Erythroblast (primary cell): Measurements from ENCODE around the gene PHACTR4.

Experiments used
- GATA1 ChIP-seq: IDR thresholded peaks from 2 replicates; pipeline ENCODE4 v1.6.1; 2011; ENCODE audit warnings: low read depth, mild to moderate bottlenecking, control low read depth, low read length, moderate library complexity
- POLR2A ChIP-seq: IDR thresholded peaks from 2 replicates; pipeline ENCODE4 v1.6.1; 2011; ENCODE audit warnings: mild to moderate bottlenecking, low read length

DNA sequence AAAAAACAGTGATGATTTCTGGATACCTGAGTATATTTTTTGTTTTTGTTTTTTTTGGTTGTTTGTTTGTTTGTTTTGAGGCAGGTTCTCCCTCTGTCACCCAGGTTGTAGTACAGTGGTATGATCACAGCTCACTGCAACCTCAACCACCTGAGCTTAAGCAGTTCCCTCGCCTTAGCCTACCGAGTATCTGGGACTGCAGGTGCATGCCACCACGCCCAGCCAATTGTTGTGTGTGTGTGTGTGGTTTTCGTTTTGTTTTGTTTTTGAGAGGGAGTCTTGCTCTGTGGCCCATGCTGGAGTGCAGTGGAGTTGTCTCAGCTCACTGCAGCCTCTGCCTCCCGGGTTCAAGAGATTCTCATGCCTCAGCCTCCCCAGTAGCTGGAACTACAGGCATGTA lies 81.0 kb downstream of the PHACTR4 start:
- TF ChIP-seq POLR2A: no peak
- TF ChIP-seq GATA1: no peak
